Ovary (tissue), 3 donors: ENCODE data around the gene TPRX1.

Experiments
- CTCF ChIP-seq, 3 donors: fragments of 450-650 bp in 2 of 3; fragments of 200-600 bp in 1 of 3; IDR thresholded peaks; one replicate each; pipeline versions ENCODE4 v1.5.1 to v1.8.0; 2016 to 2022; ENCODE audit warnings: antibody characterized with exemption in 3 of 3, mild to moderate bottlenecking in 1 of 3
- EP300 ChIP-seq: sonication (generic); formaldehyde crosslinking; IDR thresholded peaks from one replicate; pipeline ENCODE4 v1.6.1; 2017; ENCODE audit warnings: antibody characterized with exemption
- POLR2A ChIP-seq: fragments of 450-650 bp; IDR thresholded peaks from one replicate; pipeline ENCODE4 v1.6.1; 2017; ENCODE audit warnings: antibody characterized with exemption, mild to moderate bottlenecking, moderate library complexity
- donor health status: DM: no; HTN: no; CAD: no.

DNA sequence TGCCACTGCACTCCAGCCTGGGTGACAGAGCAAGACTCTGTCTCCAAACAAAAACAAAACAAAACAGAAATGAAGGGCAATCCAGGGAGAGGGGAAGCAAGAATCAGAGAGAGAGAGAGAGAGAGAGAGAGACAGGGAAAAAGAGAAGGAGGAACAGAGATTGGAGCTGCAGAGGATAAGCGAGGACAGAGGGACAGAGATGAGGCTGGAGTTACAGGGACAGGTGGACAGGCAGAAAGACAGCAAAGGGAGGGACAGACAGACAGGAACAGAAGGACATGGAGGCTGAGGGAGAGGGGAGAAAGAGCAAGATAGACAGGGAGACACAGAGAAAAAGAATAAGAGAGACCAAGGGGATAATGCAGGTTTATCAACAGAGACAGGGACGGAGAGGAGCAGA lies 16.1 kb upstream of the TPRX1 start:
- TF ChIP-seq CTCF (IDR thresholded peaks at IDR 0.05) (no peak), POLR2A (no peak), EP300 (no peak)
